Type B pancreatic cell (in vitro differentiated cells): ENCODE data around the gene BTBD16. TPM values are rescaled to one million over a fixed set of nuclear protein-coding genes. Genes with fewer than 3 reads are reported as not detected.

ENCODE experiments used
- DNase-seq: peaks from one replicate; pipeline ENCODE4 v3.0.0; 2021; ENCODE audit warnings: mixed read lengths; ENCODE audit not compliant: unreplicated experiment; ENCODE audit errors: extremely low spot score
- H3K27ac Mint-ChIP-seq: 2 replicates; pipeline ENCODE4 v1.8.0; 2021; ENCODE audit warnings: mild to moderate bottlenecking, mixed read lengths
- H3K27me3 Mint-ChIP-seq: 2 replicates; pipeline ENCODE4 v1.8.0; 2021; ENCODE audit warnings: mixed read lengths
- H3K36me3 Mint-ChIP-seq: 2 replicates; pipeline ENCODE4 v1.8.0; 2021; ENCODE audit warnings: mixed read lengths
- H3K4me1 Mint-ChIP-seq: one replicate; pipeline ENCODE4 v1.8.0; 2021; ENCODE audit warnings: mixed read lengths; ENCODE audit not compliant: unreplicated experiment
- H3K4me3 Mint-ChIP-seq: 2 replicates; pipeline ENCODE4 v1.8.0; 2021; ENCODE audit warnings: mild to moderate bottlenecking, mixed read lengths
- H3K9me3 Mint-ChIP-seq: 2 replicates; pipeline ENCODE4 v1.8.0; 2021; ENCODE audit warnings: mixed read lengths
- long read RNA-seq: library from polyadenylated mRNA; unstranded; transcript quantifications from one replicate; pipeline ENCODE4 v2.0.0, GENCODE V29; 2020
- total RNA-seq: library from RNA; stranded (reverse); gene quantifications from 2 replicates; pipeline ENCODE4 v1.2.1, GENCODE V29; 2021; ENCODE audit warnings: low replicate concordance
- TF ChIP-seq, protein P1 (sequence below): fragments of 200-600 bp; sonication (generic); conservative IDR thresholded peaks from 2 replicates; pipeline ENCODE4 v1.5.0; 2021; ENCODE audit warnings: antibody characterized with exemption, mild to moderate bottlenecking

The BTBD16 gene
- 0.29 and 0.46 TPM in 2 replicates for total RNA-seq
- long read RNA-seq, partial matches to known transcripts, result 1 of 1 reads
- long read RNA-seq, other reads (novel, unspliced or antisense), result 0 of 1 reads

DNA sequence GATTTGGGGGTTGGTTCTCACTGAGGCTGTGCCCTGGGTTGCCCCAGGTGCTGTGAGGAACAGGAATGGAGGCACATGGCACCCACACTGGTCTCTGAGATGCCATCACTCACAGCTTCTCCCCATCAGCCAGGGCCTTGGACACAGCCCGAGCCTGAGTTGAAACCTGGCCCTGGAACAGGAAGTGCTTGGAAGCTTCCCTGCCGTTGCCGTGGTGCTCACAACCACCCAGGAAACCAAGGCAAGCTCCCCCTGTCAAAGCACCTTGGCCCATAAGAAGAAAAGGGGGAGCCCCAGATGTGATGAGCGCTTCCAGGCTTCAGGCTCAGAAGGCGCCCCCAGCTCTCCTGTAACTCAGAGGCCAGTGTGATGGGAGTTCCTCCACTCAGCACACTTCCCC lies at the start of gene BTBD16:
Gene BTBD16 (plus strand): TSS at position 221 of the 400 bp plus-strand sequence. CDS start 3,786 bp downstream, outside the sequence.
- DNase-seq, result no peak
- Mint-ChIP-seq H3K9me3 (no peaks in the 10 kb centered on the region), H3K27ac (no peak within 1 kb of the TSS)

DNA sequence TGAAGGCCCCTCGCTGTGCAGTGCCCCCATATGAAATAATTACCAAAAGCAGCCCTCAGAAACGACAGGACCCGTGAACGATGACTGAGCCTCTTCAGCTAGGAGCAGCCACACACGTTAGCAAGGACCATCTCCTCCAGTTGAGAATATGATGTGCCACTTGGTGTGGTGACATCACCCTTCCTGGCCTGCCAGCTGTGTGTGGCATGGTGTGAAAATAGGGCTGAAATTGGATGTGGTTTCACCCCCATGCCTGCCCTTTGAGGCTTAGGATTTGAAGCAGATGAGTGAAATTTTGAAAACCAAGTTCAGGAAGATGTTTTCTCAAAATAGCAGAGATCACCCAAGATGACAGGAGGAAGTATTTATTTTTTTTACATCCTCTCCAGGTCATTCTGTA lies 49.1 kb upstream of the BTBD16 start:
- no peaks in the 10 kb centered on the region for H3K27me3 Mint-ChIP-seq
- peaks cover 34% of the 10 kb centered on the region for H3K36me3 Mint-ChIP-seq
- no peaks in the 10 kb centered on the region for H3K9me3 Mint-ChIP-seq
- no peak for DNase-seq
- H3K4me1 Mint-ChIP-seq, result peaks cover 7% of the 10 kb centered on the region
- H3K27ac Mint-ChIP-seq, result no peak overlapping the region
- TF ChIP-seq, protein P1, sequence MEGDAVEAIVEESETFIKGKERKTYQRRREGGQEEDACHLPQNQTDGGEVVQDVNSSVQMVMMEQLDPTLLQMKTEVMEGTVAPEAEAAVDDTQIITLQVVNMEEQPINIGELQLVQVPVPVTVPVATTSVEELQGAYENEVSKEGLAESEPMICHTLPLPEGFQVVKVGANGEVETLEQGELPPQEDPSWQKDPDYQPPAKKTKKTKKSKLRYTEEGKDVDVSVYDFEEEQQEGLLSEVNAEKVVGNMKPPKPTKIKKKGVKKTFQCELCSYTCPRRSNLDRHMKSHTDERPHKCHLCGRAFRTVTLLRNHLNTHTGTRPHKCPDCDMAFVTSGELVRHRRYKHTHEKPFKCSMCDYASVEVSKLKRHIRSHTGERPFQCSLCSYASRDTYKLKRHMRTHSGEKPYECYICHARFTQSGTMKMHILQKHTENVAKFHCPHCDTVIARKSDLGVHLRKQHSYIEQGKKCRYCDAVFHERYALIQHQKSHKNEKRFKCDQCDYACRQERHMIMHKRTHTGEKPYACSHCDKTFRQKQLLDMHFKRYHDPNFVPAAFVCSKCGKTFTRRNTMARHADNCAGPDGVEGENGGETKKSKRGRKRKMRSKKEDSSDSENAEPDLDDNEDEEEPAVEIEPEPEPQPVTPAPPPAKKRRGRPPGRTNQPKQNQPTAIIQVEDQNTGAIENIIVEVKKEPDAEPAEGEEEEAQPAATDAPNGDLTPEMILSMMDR, result no peak
- no peak overlapping the region for H3K4me3 Mint-ChIP-seq

More for the DNA sequence above, at the start of gene BTBD16:
- H3K4me3 Mint-ChIP-seq, result no peak within 1 kb of the TSS
- H3K4me1 Mint-ChIP-seq, result peaks cover 12% of the 10 kb centered on the region
- no peaks in the 10 kb centered on the region for H3K27me3 Mint-ChIP-seq
- TF ChIP-seq, protein P1, result no peak
- peaks cover 5% of the 10 kb centered on the region for H3K36me3 Mint-ChIP-seq

DNA sequence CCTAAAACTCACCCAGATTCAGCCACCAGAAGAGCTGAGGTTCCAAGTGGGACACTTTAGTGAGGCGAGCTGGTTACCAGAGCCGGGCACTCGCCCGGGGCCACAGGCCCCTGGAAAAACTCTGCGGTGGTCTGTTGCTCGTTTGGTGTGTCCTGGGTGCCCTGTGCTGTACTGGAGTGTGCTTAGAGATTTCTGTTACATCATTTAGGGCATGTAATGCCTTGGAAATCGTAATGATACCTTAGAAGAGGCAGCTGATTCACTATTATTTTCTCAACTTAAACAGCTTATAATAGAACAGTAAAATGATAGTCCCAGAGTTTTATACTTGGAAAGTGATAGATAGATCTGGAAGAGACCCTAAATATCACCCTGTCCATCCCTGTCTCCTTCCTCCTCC lies 48.5 kb upstream of the BTBD16 start:
- TF ChIP-seq, protein P1, result no peak
- H3K4me3 Mint-ChIP-seq, result no peak overlapping the region
- no peak for DNase-seq
- H3K27ac Mint-ChIP-seq, result no peak overlapping the region
- no peaks in the 10 kb centered on the region for H3K9me3 Mint-ChIP-seq
- H3K27me3 Mint-ChIP-seq, result no peaks in the 10 kb centered on the region
- H3K4me1 Mint-ChIP-seq, result peaks cover 7% of the 10 kb centered on the region
- peaks cover 35% of the 10 kb centered on the region for H3K36me3 Mint-ChIP-seq

DNA sequence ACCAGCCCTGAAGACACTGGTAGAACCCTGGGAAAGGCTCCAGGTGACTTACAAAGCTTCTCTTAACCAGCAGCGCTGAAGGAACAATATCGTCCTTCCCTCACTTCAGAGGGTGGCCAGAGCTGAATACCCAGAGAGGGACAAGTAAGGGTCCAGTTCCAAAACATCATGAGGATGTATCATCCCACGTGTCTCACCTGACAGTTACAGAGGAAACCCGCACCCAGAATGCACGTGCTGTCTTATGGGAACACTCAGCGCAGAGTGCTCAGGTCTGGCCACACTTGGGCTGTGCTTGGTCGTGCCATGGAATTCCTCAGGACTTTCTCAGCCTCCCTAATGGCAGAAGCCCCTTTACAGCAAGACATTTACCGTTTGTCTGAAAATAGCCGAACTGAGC lies 46.9 kb upstream of the BTBD16 start:
- TF ChIP-seq, protein P1, result no peak
- Mint-ChIP-seq H3K9me3 (no peaks in the 10 kb centered on the region), H3K27me3 (no peaks in the 10 kb centered on the region), H3K4me1 (peaks cover 8% of the 10 kb centered on the region), H3K27ac (no peak overlapping the region), H3K36me3 (peaks cover 34% of the 10 kb centered on the region), H3K4me3 (no peak overlapping the region)
- DNase-seq, result no peak

DNA sequence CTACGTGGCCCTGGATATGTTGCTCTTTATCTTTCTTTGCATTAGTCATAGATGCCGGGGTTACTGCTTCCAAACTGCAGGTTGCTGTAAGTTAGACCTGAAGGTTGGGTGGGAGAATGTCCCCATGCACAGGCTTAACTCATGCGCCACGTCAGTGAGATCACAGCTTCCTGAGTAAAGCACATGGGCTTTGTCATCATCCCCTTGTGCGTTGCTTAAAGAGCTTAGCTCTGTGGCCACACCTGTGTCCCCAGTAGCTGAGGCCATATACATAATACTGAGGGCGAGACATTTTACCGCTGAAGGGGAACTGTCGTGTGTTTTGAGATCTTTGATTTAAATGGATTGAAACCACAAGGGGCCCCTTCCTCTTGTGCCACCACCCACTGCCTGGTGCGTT lies 45.8 kb upstream of the BTBD16 start:
- Mint-ChIP-seq H3K4me3 (no peak overlapping the region), H3K4me1 (peaks cover 20% of the 10 kb centered on the region), H3K36me3 (peaks cover 35% of the 10 kb centered on the region), H3K9me3 (no peaks in the 10 kb centered on the region), H3K27ac (no peak overlapping the region), H3K27me3 (no peaks in the 10 kb centered on the region)
- no peak for DNase-seq
- TF ChIP-seq, protein P1, result no peak

DNA sequence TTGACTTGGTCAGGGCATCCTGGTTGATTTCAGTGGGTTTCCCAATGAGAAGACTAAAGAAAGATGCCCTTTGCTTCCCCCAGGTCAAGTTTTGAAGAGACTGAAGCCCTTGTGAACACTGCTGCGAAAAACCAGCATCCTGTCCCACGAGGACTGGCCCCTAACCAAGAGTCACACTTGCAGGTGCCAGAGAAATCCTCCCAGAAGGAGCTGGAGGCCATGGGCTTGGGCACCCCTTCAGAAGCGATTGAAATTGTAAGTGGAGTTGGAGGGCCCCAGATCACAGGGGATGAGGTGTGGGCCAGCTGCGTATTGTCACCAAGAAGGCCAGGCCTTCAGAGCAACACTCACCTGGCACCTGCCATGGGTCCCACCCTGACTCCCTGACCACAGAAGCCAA lies 43.3 kb upstream of the BTBD16 start:
- no peak overlapping the region for H3K4me3 Mint-ChIP-seq
- H3K27me3 Mint-ChIP-seq, result no peaks in the 10 kb centered on the region
- H3K36me3 Mint-ChIP-seq, result peaks cover 32% of the 10 kb centered on the region
- no peak for DNase-seq
- TF ChIP-seq, protein P1, result no peak
- H3K27ac Mint-ChIP-seq, result no peak overlapping the region
- H3K9me3 Mint-ChIP-seq, result no peaks in the 10 kb centered on the region
- peaks cover 23% of the 10 kb centered on the region for H3K4me1 Mint-ChIP-seq
